HCT116 (cell line): ENCODE measurements around the gene RHEBL1. TPM values are rescaled to one million over a fixed set of nuclear protein-coding genes. Genes with fewer than 3 reads are reported as not detected.

Source experiments
- ATAC-seq: fragments of 200-7000 bp; cut with Tn5 transposase; 2 replicates; pipeline ENCODE4 v1.9.1; 2020; ENCODE audit warnings: mild to moderate bottlenecking, moderate library complexity
- BruUV-seq: library from RNA; stranded (reverse); fragments of 400-500 nt; replicated peaks from 2 replicates; lab custom pipeline; 2021; lab: Mats Ljungman, UMichigan
- CTCF ChIA-PET: fragments of 300-600 bp; sonication (Branson Sonifier 250); formaldehyde crosslinking; loops from one replicate; lab custom pipeline; 2021; ENCODE audit warnings: antibody characterized with exemption; lab: Charles Lee
- POLR2A ChIA-PET: fragments of 300-600, 350-600 bp; sonication (Branson Sonifier 250); formaldehyde crosslinking; loops from one replicate; lab custom pipeline; 2021; ENCODE audit warnings: antibody characterized with exemption; lab: Charles Lee
- RAD21 ChIA-PET, 2 experiments: fragments of 300-600 bp; sonication (Branson Sonifier 250); formaldehyde crosslinking; loops; one replicate each; lab custom pipeline; 2023; ENCODE audit warnings: low total read pairs in 2 of 2; ENCODE audit not compliant: uncharacterized antibody in 2 of 2, unreplicated experiment in 2 of 2, low non-redundant PET in 1 of 2; lab: Charles Lee
- DNase-seq: peaks from one replicate; pipeline ENCODE4 v3.0.0-alpha.2; 2010; ENCODE audit warnings: low read depth, low spot score
- H2AFZ ChIP-seq: fragments of 200-600 bp; shearing (Covaris generic), sonication (generic); 2 replicates; pipeline ENCODE4 v1.6.1; 2017; ENCODE audit warnings: low read depth, mixed run types, mixed read lengths, antibody characterized with exemption, low read length; ENCODE audit not compliant: poor library complexity, severe bottlenecking
- H3K27ac ChIP-seq: 2 replicates; pipeline ENCODE4 v1.5.1; 2012; ENCODE audit warnings: low read depth, low read length
- H3K27me3 ChIP-seq: fragments of 200-600 bp; sonication (generic); 2 replicates; pipeline ENCODE4 v1.6.1; 2016; ENCODE audit warnings: mixed run types, low read length, mixed read lengths; ENCODE audit not compliant: insufficient read depth
- H3K36me3 ChIP-seq, 2 experiments: fragments of 200-500 bp in 1 of 2; fragments of 200-600 bp in 1 of 2; sonication (Bioruptor generic) in 1 of 2; sonication (generic) in 1 of 2; 2 replicates each; pipeline versions ENCODE4 v1.5.1 to v1.6.1; 2014 to 2016; ENCODE audit warnings: low read length in 2 of 2, inconsistent platforms in 1 of 2, mixed read lengths in 1 of 2, mixed run types in 1 of 2; ENCODE audit not compliant: insufficient read depth in 2 of 2, control insufficient read depth in 1 of 2
- H3K4me1 ChIP-seq, 2 experiments: fragments of 200-600 bp in 1 of 2; sonication (generic) in 1 of 2; 2 replicates each; pipeline versions ENCODE4 v1.5.1 to v1.6.1; 2012 to 2017; ENCODE audit warnings: low read length in 2 of 2, inconsistent platforms in 1 of 2, mild to moderate bottlenecking in 1 of 2, mixed read lengths in 1 of 2, mixed run types in 1 of 2, moderate library complexity in 1 of 2; ENCODE audit not compliant: insufficient read depth in 2 of 2, control insufficient read depth in 1 of 2
- H3K4me2 ChIP-seq: fragments of 200-600 bp; sonication (generic); 2 replicates; pipeline ENCODE4 v1.6.1; 2017; ENCODE audit warnings: mixed run types, low read length, mixed read lengths
- H3K4me3 ChIP-seq, 2 experiments: fragments of 200-600 bp in 1 of 2; sonication (generic) in 1 of 2; replicated peaks in 1 of 2; 2 replicates each; pipeline ENCODE4 v1.5.1; 2011 to 2016; ENCODE audit warnings: low read length in 2 of 2, control low read depth in 1 of 2, low read depth in 1 of 2, mild to moderate bottlenecking in 1 of 2, mixed read lengths in 1 of 2, mixed run types in 1 of 2
- H3K79me2 ChIP-seq: fragments of 200-600 bp; sonication (generic); 2 replicates; pipeline ENCODE4 v1.6.1; 2017; ENCODE audit warnings: mild to moderate bottlenecking, mixed run types, low read length, moderate library complexity, mixed read lengths; ENCODE audit not compliant: insufficient read depth
- H3K9ac ChIP-seq: fragments of 200-600 bp; sonication (generic); 2 replicates; pipeline ENCODE4 v1.6.1; 2016; ENCODE audit warnings: low read length, mixed read lengths
- H3K9me2 ChIP-seq: fragments of 200-600 bp; sonication (generic), shearing (Covaris generic); 2 replicates; pipeline ENCODE4 v1.6.1; 2017; ENCODE audit warnings: mixed run types, mild to moderate bottlenecking, moderate library complexity; ENCODE audit not compliant: insufficient read depth
- H3K9me3 ChIP-seq, 2 experiments: fragments of 200-500 bp in 1 of 2; fragments of 200-600 bp in 1 of 2; sonication (Bioruptor generic) in 1 of 2; sonication (generic) in 1 of 2; 2 replicates each; pipeline ENCODE4 v1.6.1; 2014 to 2017; ENCODE audit warnings: low read length in 2 of 2, mixed read lengths in 2 of 2, inconsistent platforms in 1 of 2, low read depth in 1 of 2, mild to moderate bottlenecking in 1 of 2, mixed run types in 1 of 2, moderate library complexity in 1 of 2; ENCODE audit not compliant: control insufficient read depth in 1 of 2, insufficient read depth in 1 of 2
- H4K20me1 ChIP-seq: fragments of 200-600 bp; sonication (generic), shearing (Covaris generic); 2 replicates; pipeline ENCODE4 v1.6.1; 2017; ENCODE audit warnings: mixed run types, mild to moderate bottlenecking, moderate library complexity; ENCODE audit not compliant: insufficient read depth
- ATF3 ChIP-seq: IDR thresholded peaks from 2 replicates; pipeline ENCODE4 v1.6.1; 2012
- CEBPB ChIP-seq: IDR thresholded peaks from 2 replicates; pipeline ENCODE4 v1.6.1; 2012; ENCODE audit warnings: low read depth
- ELF1 ChIP-seq: IDR thresholded peaks from 2 replicates; pipeline ENCODE4 v1.6.1; 2012; ENCODE audit warnings: low read depth, borderline replicate concordance
- EZH2 ChIP-seq: fragments of 200-600 bp; sonication (generic); IDR thresholded peaks from 2 replicates; pipeline ENCODE4 v1.6.1; 2017; ENCODE audit warnings: antibody characterized with exemption, mixed run types
- EZH2phosphoT487 ChIP-seq: fragments of 200-600 bp; IDR thresholded peaks from 2 replicates; pipeline ENCODE4 v1.6.1; 2018; ENCODE audit warnings: antibody characterized with exemption, borderline replicate concordance
- FOSL1 ChIP-seq: IDR thresholded peaks from 2 replicates; pipeline ENCODE4 v1.6.1; 2012; ENCODE audit warnings: low read depth
- POLR2AphosphoS5 ChIP-seq: IDR thresholded peaks from 2 replicates; pipeline ENCODE4 v1.6.1; 2011; ENCODE audit warnings: mild to moderate bottlenecking, low read depth, low read length, moderate library complexity
- SIN3A ChIP-seq: IDR thresholded peaks from 2 replicates; pipeline ENCODE4 v1.6.1; 2012; ENCODE audit warnings: low read depth
- SP1 ChIP-seq: IDR thresholded peaks from 2 replicates; pipeline ENCODE4 v1.6.1; 2012; ENCODE audit warnings: low read depth
- SRF ChIP-seq: IDR thresholded peaks from 2 replicates; pipeline ENCODE4 v1.6.1; 2012; ENCODE audit warnings: low read depth
- YY1 ChIP-seq: IDR thresholded peaks from 2 replicates; pipeline ENCODE4 v1.6.1; 2011; ENCODE audit warnings: low read length, low read depth, moderate library complexity, mild to moderate bottlenecking; ENCODE audit not compliant: insufficient replicate concordance; ENCODE audit errors: extremely low read depth
- ZNF274 ChIP-seq: fragments of 200-500 bp; sonication (Bioruptor generic); IDR thresholded peaks from 2 replicates; pipeline ENCODE4 v1.6.1; 2014; ENCODE audit warnings: mild to moderate bottlenecking, low read depth, low read length, inconsistent platforms
- intact Hi-C: fragments of 100-400 bp; cut with micrococcal nuclease; formaldehyde crosslinking; loops from 2 replicates; pipeline ENCODE4 v1.10.0; 2022
- total RNA-seq: library from RNA; stranded (reverse); gene quantifications from one replicate; pipeline ENCODE4 v1.2.1, GENCODE V29; 2021; ENCODE audit not compliant: unreplicated experiment
- TF ChIP-seq, protein P1 (sequence below): IDR thresholded peaks from 2 replicates; pipeline ENCODE4 v1.6.1; 2011; ENCODE audit warnings: mild to moderate bottlenecking, low read length, moderate library complexity; ENCODE audit not compliant: insufficient replicate concordance; ENCODE audit errors: extremely low read depth
- TF ChIP-seq, protein P2 (sequence below): IDR thresholded peaks from 2 replicates; pipeline ENCODE4 v1.6.1; 2012

Gene RHEBL1
- total RNA-seq, 1 experiment from 2014 or later: 2.8 TPM

DNA sequence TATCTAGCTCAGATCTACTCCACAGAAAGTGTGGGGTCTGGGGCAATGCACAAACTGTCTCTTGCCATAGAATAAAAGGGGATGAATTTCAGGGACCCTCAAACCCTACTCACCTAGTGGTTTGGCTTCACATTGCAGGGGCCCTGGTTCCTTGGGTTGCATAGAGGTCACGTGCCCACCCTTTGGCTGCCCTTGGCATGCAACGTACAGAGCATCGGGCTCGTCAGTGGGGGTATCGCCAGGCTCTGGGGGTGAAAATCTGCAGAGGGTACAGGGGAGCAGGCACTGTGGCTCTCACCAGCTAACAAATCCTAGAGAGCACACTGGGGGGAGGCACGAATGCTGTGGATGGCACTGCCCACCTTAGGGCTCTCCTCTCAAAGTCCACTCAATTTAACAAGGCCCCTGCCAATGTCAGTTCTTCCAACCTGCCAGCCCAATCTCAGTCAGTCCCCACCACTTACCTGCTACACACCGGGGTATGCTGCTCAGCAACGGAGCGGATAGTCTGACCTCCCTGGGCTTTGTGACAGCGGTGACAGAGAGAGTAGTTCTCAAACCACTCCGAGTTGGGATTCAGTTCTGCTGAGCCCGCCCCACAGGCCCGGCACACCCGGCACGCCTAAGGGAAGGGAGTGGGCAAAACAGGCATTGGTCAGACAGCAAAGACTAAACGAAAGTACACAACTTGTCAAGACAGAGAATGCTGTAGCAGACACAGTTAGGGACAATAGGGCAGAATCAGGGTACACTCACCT is 17.1 kb downstream of the RHEBL1 start:
- BruUV-seq: TSS peak; percentile 1
- no peaks in the 10 kb centered on the region for H4K20me1 ChIP-seq
- no peak overlapping the region for H3K27ac ChIP-seq
- no peak overlapping the region for H3K4me2 ChIP-seq
- H3K36me3 ChIP-seq: peaks cover 52 to 66% of the 10 kb centered on the region in 2 experiments
- H3K9me2 ChIP-seq: no peaks in the 10 kb centered on the region
- RAD21 ChIA-PET: no interaction called here
- TF ChIP-seq FOSL1 (no peak), YY1 (no peak), SIN3A (no peak), SP1 (no peak), POLR2AphosphoS5 (no peak), CEBPB (no peak), ZNF274 (no peak), ELF1 (no peak), EZH2phosphoT487 (no peak), SRF (no peak), EZH2 (no peak), ATF3 (no peak)
- TF ChIP-seq, protein P1, sequence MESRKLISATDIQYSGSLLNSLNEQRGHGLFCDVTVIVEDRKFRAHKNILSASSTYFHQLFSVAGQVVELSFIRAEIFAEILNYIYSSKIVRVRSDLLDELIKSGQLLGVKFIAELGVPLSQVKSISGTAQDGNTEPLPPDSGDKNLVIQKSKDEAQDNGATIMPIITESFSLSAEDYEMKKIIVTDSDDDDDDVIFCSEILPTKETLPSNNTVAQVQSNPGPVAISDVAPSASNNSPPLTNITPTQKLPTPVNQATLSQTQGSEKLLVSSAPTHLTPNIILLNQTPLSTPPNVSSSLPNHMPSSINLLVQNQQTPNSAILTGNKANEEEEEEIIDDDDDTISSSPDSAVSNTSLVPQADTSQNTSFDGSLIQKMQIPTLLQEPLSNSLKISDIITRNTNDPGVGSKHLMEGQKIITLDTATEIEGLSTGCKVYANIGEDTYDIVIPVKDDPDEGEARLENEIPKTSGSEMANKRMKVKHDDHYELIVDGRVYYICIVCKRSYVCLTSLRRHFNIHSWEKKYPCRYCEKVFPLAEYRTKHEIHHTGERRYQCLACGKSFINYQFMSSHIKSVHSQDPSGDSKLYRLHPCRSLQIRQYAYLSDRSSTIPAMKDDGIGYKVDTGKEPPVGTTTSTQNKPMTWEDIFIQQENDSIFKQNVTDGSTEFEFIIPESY: no peak
- TF ChIP-seq, protein P2, sequence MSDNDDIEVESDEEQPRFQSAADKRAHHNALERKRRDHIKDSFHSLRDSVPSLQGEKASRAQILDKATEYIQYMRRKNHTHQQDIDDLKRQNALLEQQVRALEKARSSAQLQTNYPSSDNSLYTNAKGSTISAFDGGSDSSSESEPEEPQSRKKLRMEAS: no peak
- POLR2A ChIA-PET: no interaction called here
- H3K27me3 ChIP-seq: no peaks in the 10 kb centered on the region
- ATAC-seq (no peak), DNase-seq (no peak)
- peaks cover 70% of the 10 kb centered on the region for H3K79me2 ChIP-seq
- H3K4me3 ChIP-seq: no peak overlapping the region
- intact Hi-C loops: no loop called here
- H3K4me1 ChIP-seq: peaks cover 7 to 19% of the 10 kb centered on the region in 2 experiments
- CTCF ChIA-PET: no interaction called here
- H2AFZ ChIP-seq: no peak overlapping the region
- H3K9me3 ChIP-seq: no peaks in the 10 kb centered on the region
- H3K9ac ChIP-seq: no peak overlapping the region
